Fibroblast of lung (primary cell): ENCODE results near the gene COMMD3.

Experiments
- EZH2 ChIP-seq: IDR thresholded peaks from 2 replicates; pipeline ENCODE4 v1.5.1; 2012; ENCODE audit warnings: low read length, control low read depth, mild to moderate bottlenecking; ENCODE audit errors: missing control alignments
- TF ChIP-seq, protein P1 (sequence below), 2 donors: IDR thresholded peaks in 1 of 2; conservative IDR thresholded peaks in 1 of 2; 1 replicate in 1 of 2; 2 replicates in 1 of 2; pipeline ENCODE4 v1.5.1; 2011 to 2012; ENCODE audit warnings: low read length in 2 of 2, control low read depth in 1 of 2, inconsistent platforms in 1 of 2, low read depth in 1 of 2, mild to moderate bottlenecking in 1 of 2

GRCh38 chr10:22364407-22365140 is 48.4 kb downstream of the COMMD3 start:
- TF ChIP-seq, protein P1, sequence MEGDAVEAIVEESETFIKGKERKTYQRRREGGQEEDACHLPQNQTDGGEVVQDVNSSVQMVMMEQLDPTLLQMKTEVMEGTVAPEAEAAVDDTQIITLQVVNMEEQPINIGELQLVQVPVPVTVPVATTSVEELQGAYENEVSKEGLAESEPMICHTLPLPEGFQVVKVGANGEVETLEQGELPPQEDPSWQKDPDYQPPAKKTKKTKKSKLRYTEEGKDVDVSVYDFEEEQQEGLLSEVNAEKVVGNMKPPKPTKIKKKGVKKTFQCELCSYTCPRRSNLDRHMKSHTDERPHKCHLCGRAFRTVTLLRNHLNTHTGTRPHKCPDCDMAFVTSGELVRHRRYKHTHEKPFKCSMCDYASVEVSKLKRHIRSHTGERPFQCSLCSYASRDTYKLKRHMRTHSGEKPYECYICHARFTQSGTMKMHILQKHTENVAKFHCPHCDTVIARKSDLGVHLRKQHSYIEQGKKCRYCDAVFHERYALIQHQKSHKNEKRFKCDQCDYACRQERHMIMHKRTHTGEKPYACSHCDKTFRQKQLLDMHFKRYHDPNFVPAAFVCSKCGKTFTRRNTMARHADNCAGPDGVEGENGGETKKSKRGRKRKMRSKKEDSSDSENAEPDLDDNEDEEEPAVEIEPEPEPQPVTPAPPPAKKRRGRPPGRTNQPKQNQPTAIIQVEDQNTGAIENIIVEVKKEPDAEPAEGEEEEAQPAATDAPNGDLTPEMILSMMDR (conservative IDR thresholded peaks at IDR 0.05 in 1 of 2, IDR thresholded peaks at IDR 0.05 in 1 of 2; ENCODE audit: low read depth in 1 of 2, low read length in 2 of 2), result no peak
- no peak for TF ChIP-seq EZH2
